GM12873 (cell line): ENCODE data around the gene APBB2.

Experiments
- TF ChIP-seq, protein P1 (sequence below): IDR thresholded peaks from 2 replicates; pipeline ENCODE4 v1.5.1; 2012; ENCODE audit warnings: low read depth, mild to moderate bottlenecking, moderate library complexity, low read length, control low read depth; ENCODE audit not compliant: insufficient read depth; ENCODE audit errors: missing control alignments

APBB2 gene

DNA sequence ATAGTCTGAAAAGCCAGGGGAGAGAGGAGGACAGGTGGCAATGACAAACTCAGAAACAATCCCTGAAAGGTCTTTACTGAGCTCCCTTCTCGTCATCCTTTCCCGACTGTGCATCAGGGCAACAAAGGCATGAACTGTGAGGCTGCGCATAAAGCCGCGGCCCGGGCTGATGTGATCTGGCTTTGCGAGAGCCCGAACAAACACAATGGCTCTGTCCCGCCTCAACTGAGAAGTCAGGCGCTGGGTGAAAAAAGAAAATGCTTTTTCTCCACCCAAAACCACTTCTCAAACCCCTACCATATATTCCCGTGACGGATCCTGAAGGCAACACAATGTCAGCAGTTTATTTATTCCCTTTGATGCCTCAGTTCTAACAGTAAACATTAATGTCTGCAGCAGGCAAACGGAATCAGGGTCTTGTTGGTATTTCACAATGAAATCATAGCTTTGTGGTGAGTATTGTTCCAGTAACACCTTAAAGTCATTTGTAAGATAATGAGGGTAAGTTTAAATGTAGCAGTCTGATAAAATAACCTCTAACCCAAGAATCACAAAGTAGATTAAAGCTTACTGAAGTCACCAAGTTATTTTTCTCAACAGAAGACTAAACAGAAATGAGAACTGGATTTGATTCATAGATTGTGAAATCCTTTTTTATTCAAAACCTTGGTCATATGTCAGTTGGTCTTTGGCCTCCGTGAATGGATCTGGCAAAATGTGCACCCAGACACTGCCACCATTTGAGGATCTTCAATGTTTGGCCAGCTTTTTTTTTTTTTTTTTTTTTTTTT is 67.4 kb downstream of the APBB2 start:
- TF ChIP-seq, protein P1, sequence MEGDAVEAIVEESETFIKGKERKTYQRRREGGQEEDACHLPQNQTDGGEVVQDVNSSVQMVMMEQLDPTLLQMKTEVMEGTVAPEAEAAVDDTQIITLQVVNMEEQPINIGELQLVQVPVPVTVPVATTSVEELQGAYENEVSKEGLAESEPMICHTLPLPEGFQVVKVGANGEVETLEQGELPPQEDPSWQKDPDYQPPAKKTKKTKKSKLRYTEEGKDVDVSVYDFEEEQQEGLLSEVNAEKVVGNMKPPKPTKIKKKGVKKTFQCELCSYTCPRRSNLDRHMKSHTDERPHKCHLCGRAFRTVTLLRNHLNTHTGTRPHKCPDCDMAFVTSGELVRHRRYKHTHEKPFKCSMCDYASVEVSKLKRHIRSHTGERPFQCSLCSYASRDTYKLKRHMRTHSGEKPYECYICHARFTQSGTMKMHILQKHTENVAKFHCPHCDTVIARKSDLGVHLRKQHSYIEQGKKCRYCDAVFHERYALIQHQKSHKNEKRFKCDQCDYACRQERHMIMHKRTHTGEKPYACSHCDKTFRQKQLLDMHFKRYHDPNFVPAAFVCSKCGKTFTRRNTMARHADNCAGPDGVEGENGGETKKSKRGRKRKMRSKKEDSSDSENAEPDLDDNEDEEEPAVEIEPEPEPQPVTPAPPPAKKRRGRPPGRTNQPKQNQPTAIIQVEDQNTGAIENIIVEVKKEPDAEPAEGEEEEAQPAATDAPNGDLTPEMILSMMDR = no peak

DNA sequence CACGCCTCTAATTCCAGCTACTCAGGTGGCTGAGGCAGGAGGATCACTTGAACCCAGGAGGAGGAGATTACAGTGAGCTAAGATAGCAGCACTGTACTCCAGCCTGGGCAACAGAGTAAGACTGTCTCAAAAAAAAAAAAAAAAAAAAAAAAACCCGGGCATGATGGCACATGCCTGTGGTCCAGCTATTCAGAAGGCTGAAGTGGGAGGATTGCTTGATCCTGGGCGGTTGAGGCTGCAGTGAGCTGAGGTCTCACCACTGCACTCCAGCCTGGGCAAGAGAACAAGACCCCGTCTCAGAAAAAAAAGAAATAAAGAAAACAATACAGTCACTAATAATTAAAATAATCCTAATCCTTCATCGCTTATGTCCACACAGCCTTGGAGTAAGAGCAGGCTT is 68.1 kb downstream of the APBB2 start:
- TF ChIP-seq, protein P1 = no peak

DNA sequence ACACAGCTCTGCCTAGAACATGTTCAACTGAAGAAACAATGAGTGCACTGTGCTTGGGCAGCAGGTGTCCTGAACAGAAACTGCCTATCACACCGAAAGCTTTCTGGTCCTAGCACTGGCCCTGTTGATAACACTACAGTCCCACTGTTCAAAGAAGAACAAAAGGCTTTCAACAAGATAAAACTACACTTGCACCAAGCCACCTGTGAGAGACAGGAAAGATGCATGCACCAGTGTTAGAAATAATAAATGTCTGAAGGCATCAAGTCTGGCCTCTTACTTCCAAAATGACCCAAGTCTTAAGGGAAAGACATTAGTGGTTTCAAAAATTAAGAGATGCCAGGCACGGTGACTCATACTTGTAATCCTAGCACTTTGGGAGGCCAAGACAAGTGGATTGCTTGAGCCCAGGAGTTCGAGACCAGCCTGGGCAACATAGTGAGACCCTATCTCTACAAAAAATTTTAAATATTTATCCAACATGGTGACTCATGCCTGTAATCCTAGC is 68.7 kb downstream of the APBB2 start:
- TF ChIP-seq, protein P1 = no peak

DNA sequence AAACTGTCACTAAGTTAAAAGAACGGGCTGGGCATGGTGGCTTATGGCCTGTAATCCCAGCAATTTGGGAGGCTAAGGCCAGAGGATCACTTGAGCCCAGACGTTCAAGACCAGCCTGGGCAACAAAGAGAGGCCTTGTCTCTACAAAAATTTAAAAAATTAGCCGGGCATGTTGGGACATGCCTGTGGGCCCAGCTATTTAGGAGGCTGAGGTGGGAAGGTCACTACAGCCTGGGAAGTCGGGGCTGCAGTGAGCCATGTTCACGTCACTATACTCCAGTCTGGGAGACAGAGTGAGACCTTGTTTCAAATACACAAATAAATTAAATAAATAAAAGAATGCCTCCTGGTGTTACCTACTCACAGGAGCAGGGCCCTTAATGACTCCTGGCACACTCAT is 69.5 kb downstream of the APBB2 start:
- TF ChIP-seq, protein P1 = no peak

DNA sequence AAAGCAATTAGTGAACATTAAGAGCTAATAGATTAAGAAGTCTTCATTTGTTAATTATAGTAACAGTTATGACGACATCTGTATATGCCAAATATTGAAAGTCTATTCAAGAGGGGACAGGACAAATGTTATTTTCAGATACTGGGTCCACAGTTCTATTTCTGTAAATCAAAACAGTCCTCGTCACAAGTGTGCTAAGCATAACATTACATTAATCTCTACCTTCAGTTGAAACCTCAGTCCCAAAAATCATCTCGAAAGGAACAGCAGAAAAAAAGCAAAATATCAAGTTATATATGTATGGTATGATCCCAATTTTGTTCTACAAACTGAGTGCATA is 70.3 kb downstream of the APBB2 start:
- TF ChIP-seq, protein P1 = no peak

DNA sequence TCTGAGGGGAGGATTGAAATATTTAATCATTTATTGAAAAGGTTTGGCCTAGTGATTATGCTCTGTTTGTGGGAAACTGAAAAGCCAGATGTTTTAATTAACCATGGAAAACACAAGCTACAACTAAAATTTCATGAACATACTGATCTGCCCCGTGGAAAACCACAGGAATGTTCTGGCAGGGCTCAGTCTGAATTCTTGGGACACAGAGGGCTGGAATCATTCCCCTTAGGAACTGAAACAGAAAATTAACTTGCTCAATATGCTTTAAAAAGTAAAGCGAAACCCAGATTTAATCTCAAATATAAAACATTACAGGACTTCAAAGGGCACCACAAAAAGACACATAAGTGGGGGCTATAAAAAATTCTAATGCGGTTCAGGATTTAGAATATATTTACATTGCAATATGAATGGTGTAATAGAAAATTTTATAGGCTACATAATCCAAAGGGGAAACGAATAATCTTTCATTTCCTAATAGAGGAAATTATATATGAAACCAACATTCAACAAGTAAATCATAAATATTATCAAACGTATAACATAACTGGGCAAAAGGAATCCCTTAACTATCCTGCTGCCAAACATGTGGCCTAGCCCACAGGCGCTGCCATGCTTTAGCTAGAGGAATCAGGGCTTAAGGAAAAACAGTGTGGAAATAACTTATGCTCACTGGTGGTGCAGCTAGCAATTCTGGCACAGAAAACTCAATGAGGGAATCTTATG is 70.9 kb downstream of the APBB2 start:
- TF ChIP-seq, protein P1 = no peak
